H1 (cell line): ENCODE data around the gene PDP2. TPM values are rescaled to one million over a fixed set of nuclear protein-coding genes. Genes with fewer than 3 reads are reported as not detected.

Experiments
- CTCF ChIA-PET: fragments of 300-600 bp; sonication (Branson Sonifier 250); formaldehyde crosslinking; loops from one replicate; lab custom pipeline; 2021; ENCODE audit not compliant: partially characterized antibody; lab: Charles Lee
- POLR2A ChIA-PET: fragments of 300-600 bp; sonication (Branson Sonifier 250); formaldehyde crosslinking; loops from one replicate; lab custom pipeline; 2021; ENCODE audit warnings: inconsistent platforms; ENCODE audit not compliant: partially characterized antibody; lab: Charles Lee
- DNase-seq, 2 experiments: peaks; one replicate each; pipeline versions ENCODE4 v3.0.0 to v3.0.0-alpha.2; 2010 to 2022; ENCODE audit warnings: low spot score in 2 of 2, low read depth in 1 of 2, mixed read lengths in 1 of 2
- FAIRE-seq: peaks from 2 replicates; lab custom pipeline; 2011; peaks lifted over from hg19 to GRCh38; lab: Jason Lieb, UNC
- H2AFZ ChIP-seq: 2 replicates; pipeline ENCODE4 v1.8.1; 2012; ENCODE audit warnings: low read length, inconsistent platforms
- H2AK5ac ChIP-seq: 2 replicates; pipeline ENCODE4 v1.6.1; 2013; ENCODE audit warnings: low read depth, low read length
- H2BK120ac ChIP-seq: replicated peaks from 2 replicates; pipeline ENCODE3; 2013; ENCODE audit warnings: low read depth, low read length, inconsistent platforms
- H2BK12ac ChIP-seq: 2 replicates; pipeline ENCODE4 v1.6.1; 2013; ENCODE audit warnings: low read depth, low read length
- H2BK15ac ChIP-seq: 2 replicates; pipeline ENCODE4 v1.6.1; 2013; ENCODE audit warnings: low read length
- H2BK20ac ChIP-seq: 2 replicates; pipeline ENCODE4 v1.6.1; 2013; ENCODE audit warnings: low read length
- H2BK5ac ChIP-seq: 2 replicates; pipeline ENCODE4 v1.6.1; 2013; ENCODE audit warnings: low read depth, low read length
- H3K14ac ChIP-seq: 2 replicates; pipeline ENCODE4 v1.6.1; 2013; ENCODE audit warnings: inconsistent platforms; ENCODE audit not compliant: insufficient read length
- H3K18ac ChIP-seq: 2 replicates; pipeline ENCODE4 v1.6.1; 2013; ENCODE audit warnings: low read length; ENCODE audit errors: extremely low read depth
- H3K23ac ChIP-seq: 2 replicates; pipeline ENCODE4 v1.6.1; 2013; ENCODE audit warnings: inconsistent platforms; ENCODE audit not compliant: insufficient read length
- H3K23me2 ChIP-seq: 2 replicates; pipeline ENCODE4 v1.6.1; 2013; ENCODE audit warnings: low read depth, low read length
- H3K27ac ChIP-seq: 2 replicates; pipeline ENCODE4 v1.6.1; 2011; ENCODE audit warnings: low read depth, low read length, inconsistent platforms
- H3K27me3 ChIP-seq, 4 experiments: replicated peaks in 1 of 4; 1 replicate in 1 of 4; 2 replicates in 3 of 4; pipeline versions ENCODE4 v1.6.1 to v1.8.1; 2011 to 2013; ENCODE audit warnings: low read length in 3 of 4, mild to moderate bottlenecking in 3 of 4, inconsistent platforms in 2 of 4, mixed read lengths in 2 of 4, moderate library complexity in 1 of 4; ENCODE audit not compliant: control insufficient read depth in 3 of 4, insufficient read depth in 3 of 4; ENCODE audit errors: extremely low read depth in 1 of 4
- H3K36me3 ChIP-seq, 4 experiments: 2 replicates each; pipeline versions ENCODE4 v1.6.1 to v1.8.1; 2011 to 2013; ENCODE audit warnings: mild to moderate bottlenecking in 4 of 4, low read length in 3 of 4, moderate library complexity in 2 of 4, control low read depth in 1 of 4, inconsistent platforms in 1 of 4; ENCODE audit not compliant: insufficient read depth in 4 of 4, control insufficient read depth in 2 of 4
- H3K4ac ChIP-seq: replicated peaks from 2 replicates; pipeline ENCODE3; 2013; ENCODE audit warnings: low read length, low read depth, mixed read lengths, inconsistent platforms; ENCODE audit not compliant: insufficient read length
- H3K4me1 ChIP-seq, 4 experiments: replicated peaks in 1 of 4; 1 replicate in 1 of 4; 2 replicates in 3 of 4; pipeline versions ENCODE4 v1.6.1 to v1.8.1; 2011 to 2013; ENCODE audit warnings: low read length in 3 of 4, inconsistent platforms in 2 of 4, mixed read lengths in 1 of 4; ENCODE audit not compliant: insufficient read depth in 4 of 4, control insufficient read depth in 3 of 4
- H3K4me2 ChIP-seq, 2 experiments: 2 replicates each; pipeline versions ENCODE4 v1.6.1 to v1.8.1; 2011 to 2013; ENCODE audit warnings: low read depth in 2 of 2, low read length in 2 of 2, control low read depth in 1 of 2, inconsistent platforms in 1 of 2, mild to moderate bottlenecking in 1 of 2; ENCODE audit not compliant: insufficient read depth in 1 of 2
- H3K4me3 ChIP-seq, 4 experiments: fragments of 200-600, 300-600 bp in 1 of 4; sonication (generic), shearing (Covaris generic), sonication (Bioruptor Twin) in 1 of 4; 2 replicates each; pipeline versions ENCODE4 v1.5.1 to v1.8.1; 2011 to 2016; ENCODE audit warnings: low read length in 4 of 4, low read depth in 3 of 4, control low read depth in 2 of 4, inconsistent platforms in 2 of 4, mild to moderate bottlenecking in 2 of 4, mixed read lengths in 1 of 4, moderate library complexity in 1 of 4; ENCODE audit not compliant: insufficient read depth in 2 of 4; ENCODE audit errors: extremely low read depth in 1 of 4
- H3K56ac ChIP-seq: replicated peaks from 2 replicates; pipeline ENCODE3; 2013; ENCODE audit warnings: low read depth, mild to moderate bottlenecking, mixed read lengths, low read length, inconsistent platforms; ENCODE audit not compliant: insufficient read length
- H3K79me1 ChIP-seq: 2 replicates; pipeline ENCODE4 v1.6.1; 2013; ENCODE audit warnings: low read depth, low read length, control low read depth
- H3K79me2 ChIP-seq, 2 experiments: 2 replicates each; pipeline versions ENCODE4 v1.6.1 to v1.8.1; 2012 to 2013; ENCODE audit warnings: low read length in 2 of 2, mild to moderate bottlenecking in 2 of 2, inconsistent platforms in 1 of 2; ENCODE audit not compliant: insufficient read depth in 2 of 2, control insufficient read depth in 1 of 2
- H3K9ac ChIP-seq, 4 experiments: replicated peaks in 1 of 4; 1 replicate in 1 of 4; 2 replicates in 3 of 4; pipeline versions ENCODE4 v1.6.1 to v1.8.1; 2011 to 2013; ENCODE audit warnings: low read depth in 3 of 4, low read length in 3 of 4, control low read depth in 2 of 4, mild to moderate bottlenecking in 2 of 4, moderate library complexity in 2 of 4, inconsistent platforms in 1 of 4; ENCODE audit errors: extremely low read depth in 1 of 4
- H3K9me3 ChIP-seq, 2 experiments: 2 replicates each; pipeline versions ENCODE4 v1.6.1 to v1.8.1; 2012 to 2013; ENCODE audit warnings: mild to moderate bottlenecking in 2 of 2, moderate library complexity in 2 of 2, control low read depth in 1 of 2, inconsistent platforms in 1 of 2, low read depth in 1 of 2, low read length in 1 of 2, mixed read lengths in 1 of 2; ENCODE audit not compliant: insufficient read depth in 2 of 2
- H4K20me1 ChIP-seq, 2 experiments: replicated peaks in 1 of 2; 2 replicates each; pipeline versions ENCODE3 to v1.8.1; 2011 to 2013; ENCODE audit warnings: inconsistent platforms in 2 of 2, low read length in 2 of 2, mild to moderate bottlenecking in 1 of 2; ENCODE audit not compliant: insufficient read depth in 2 of 2, control insufficient read depth in 1 of 2
- H4K5ac ChIP-seq: 2 replicates; pipeline ENCODE4 v1.6.1; 2013; ENCODE audit warnings: low read length, low read depth, mixed read lengths, inconsistent platforms; ENCODE audit not compliant: insufficient read length
- H4K8ac ChIP-seq: 2 replicates; pipeline ENCODE4 v1.8.0; 2013; ENCODE audit warnings: mild to moderate bottlenecking, moderate library complexity, low read length, inconsistent platforms; ENCODE audit not compliant: insufficient read depth; ENCODE audit errors: extremely low read depth
- H4K91ac ChIP-seq: replicated peaks from 2 replicates; pipeline ENCODE3; 2013; ENCODE audit warnings: low read length, mixed read lengths, inconsistent platforms; ENCODE audit not compliant: insufficient read length
- CTBP2 ChIP-seq: IDR thresholded peaks from 2 replicates; pipeline ENCODE4 v1.7.0; 2011; ENCODE audit warnings: borderline replicate concordance, mild to moderate bottlenecking, moderate library complexity, mixed read lengths, low read length; ENCODE audit not compliant: insufficient read depth, insufficient read length
- HDAC6 ChIP-seq: IDR thresholded peaks from one replicate; pipeline ENCODE4 v1.7.1; 2012; ENCODE audit warnings: low read depth, mild to moderate bottlenecking, inconsistent platforms, low read length, moderate library complexity
- SIRT6 ChIP-seq: IDR thresholded peaks from one replicate; pipeline ENCODE4 v1.7.1; 2012; ENCODE audit warnings: low read length, inconsistent platforms
- SUZ12 ChIP-seq: fragments of 200-600 bp; sonication (generic); IDR thresholded peaks from 2 replicates; pipeline ENCODE4 v1.6.1; 2012; ENCODE audit warnings: mild to moderate bottlenecking, inconsistent platforms, low read length, moderate library complexity, mixed read lengths
- TBP ChIP-seq: IDR thresholded peaks from 2 replicates; pipeline ENCODE4 v1.6.1; 2011; ENCODE audit warnings: low read depth, low read length, improper control_type of control experiment
- WGBS, 2 experiments: shearing (Covaris generic) in 1 of 2; methylation state at CpG; one replicate each; pipeline versions ENCODE4 v1.1.6 to v1.1.7; 2013 to 2015; ENCODE audit warnings: low lambda C conversion rate in 2 of 2, mixed read lengths in 2 of 2, inconsistent platforms in 1 of 2, low coverage in 1 of 2, missing lambda C conversion rate in 1 of 2; ENCODE audit not compliant: insufficient replicate concordance in 2 of 2, insufficient coverage in 1 of 2, insufficient read length in 1 of 2; ENCODE audit errors: extremely low coverage in 1 of 2, missing lambda C conversion rate in 1 of 2; 5-methylcytosine and 5-hydroxymethylcytosine counted together
- polyA plus RNA-seq, 7 experiments: library from polyadenylated mRNA; depleted of rRNA in 3 of 7; stranded (reverse) in 5 of 7; unstranded in 2 of 7; fragments of >200 nt in 5 of 7; fragments of 200-250 nt in 2 of 7; gene quantifications; 1 replicate in 5 of 7; 2 replicates in 1 of 7; 4 replicates in 1 of 7; pipeline versions ENCODE4 v1.2.1 to v1.2.3, GENCODE V29; 2011 to 2013; ENCODE audit warnings: missing spikeins in 2 of 7, mixed read lengths in 2 of 7
- total RNA-seq: library from RNA; stranded (reverse); fragmentation: NEBNext Ultra II Directional; extraction: Animal tissue kit (Norgen Biotek cat#: 25700); gene quantifications from 2 replicates; pipeline ENCODE4 v1.2.1, GENCODE V29; 2021

Gene PDP2
- total and polyA plus RNA-seq, 2 of the 8 experiments (the other 6 are each of a cell fraction or from before 2014, with no cell fraction given): 11.7 to 36.5 TPM

GRCh38 chr16:66913711-66914110, 33.4 kb downstream of the PDP2 start:
- FAIRE-seq (no peak), DNase-seq (no peak)
- Histone ChIP-seq H3K18ac (no peak overlapping the region), H3K23ac (no peak overlapping the region), H3K9me3 (no peaks in the 10 kb centered on the region), H4K8ac (no peak overlapping the region), H3K4me3 (no peak overlapping the region), H2BK20ac (no peak overlapping the region), H3K79me1 (no peaks in the 10 kb centered on the region), H2BK120ac (no peak overlapping the region), H2BK12ac (no peak overlapping the region), H2BK5ac (no peak overlapping the region), H3K4ac (no peak overlapping the region), H2BK15ac (no peak overlapping the region), H3K23me2 (peaks cover 3% of the 10 kb centered on the region; the same call in 1 of the 2 replicates), H2AK5ac (no peak overlapping the region), H3K56ac (no peak overlapping the region), H3K27me3 (no peaks in the 10 kb centered on the region; a peak in 2 of 7 replicates), H3K79me2 (no peaks in the 10 kb centered on the region), H3K27ac (no peak overlapping the region), H2AFZ (no peak overlapping the region), H3K36me3 (no peaks in the 10 kb centered on the region), H3K14ac (no peak overlapping the region), H4K91ac (no peak overlapping the region), H4K5ac (no peak overlapping the region), H3K4me2 (no peak overlapping the region), H3K9ac (no peak overlapping the region), H4K20me1 (peaks cover 0 to 5% of the 10 kb centered on the region in 2 experiments), H3K4me1 (peaks cover 0 to 3% (median 0%) of the 10 kb centered on the region in 4 experiments; a peak in 1 of 7 replicates)
- POLR2A ChIA-PET: no interaction called here
- WGBS, 2 experiments: 77% methylated on average over 4 of the region's 4 CpGs; no CpG with 5 or more reads in 1 of the 2 experiments
- no peak for TF ChIP-seq CTBP2
- TF ChIP-seq SUZ12: no peak
- TF ChIP-seq TBP: no peak
- no peak for TF ChIP-seq SIRT6
- TF ChIP-seq HDAC6: no peak
- CTCF ChIA-PET: interaction anchor here (1.0 to 42.0 kb wide), 4 partner anchors 2 to 47 kb away, joined by 4 to 1009 read pairs (median 507); partner anchors contain the start of genes CDH16, CES3, PDP2 and RRAD
